ENCODE data around the gene MMP28.

- no peak for TF ChIP-seq CTCF (IDR thresholded peaks at IDR 0.05 in 8 of 11, conservative IDR thresholded peaks at IDR 0.05 in 3 of 11)
- no peak for TF ChIP-seq POLR2A (IDR thresholded peaks at IDR 0.05)
Measured at GRCh38 chr17:35773679-35774425, 21.6 kb downstream of the MMP28 start.
